ENCODE data around the gene MEI1.

DNA sequence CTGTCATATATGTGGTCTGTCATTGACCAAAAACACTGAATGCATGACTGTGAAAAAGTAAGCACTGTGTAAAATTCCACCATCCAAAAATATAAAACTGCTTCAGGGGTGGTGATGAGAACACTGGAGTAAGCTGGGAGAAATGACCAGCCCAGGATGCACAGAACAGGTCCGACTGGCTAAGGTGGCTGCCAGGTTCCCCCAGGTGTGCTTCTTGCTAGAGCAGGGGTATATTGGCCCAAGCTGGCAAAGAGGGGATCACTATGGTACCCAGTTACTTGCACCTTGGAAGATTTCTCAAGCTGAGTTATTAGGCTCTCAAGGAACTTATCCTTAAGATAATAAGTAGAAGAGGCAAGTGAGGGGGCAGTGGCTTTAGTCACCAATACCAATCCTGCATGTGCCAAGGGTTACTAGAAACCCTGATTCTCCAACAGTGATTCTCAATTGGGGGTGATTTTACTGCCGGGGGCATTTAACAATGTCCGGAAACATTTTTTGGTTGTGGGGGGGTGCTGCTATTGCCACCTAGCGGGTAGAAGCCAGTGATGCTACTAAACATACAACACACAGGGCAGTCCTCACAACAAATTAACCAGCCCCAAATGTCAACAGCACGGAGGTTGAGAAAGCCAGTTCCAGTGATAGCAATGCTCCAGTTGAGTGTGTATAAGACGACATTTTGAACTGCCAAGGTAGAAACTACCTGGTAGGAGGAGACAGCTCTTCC lies 26.4 kb upstream of the MEI1 start:
- TF ChIP-seq MXI1 (IDR thresholded peaks at IDR 0.05; ENCODE audit: borderline replicate concordance, low read depth, low read length) (no peak), CEBPB (IDR thresholded peaks at IDR 0.05; ENCODE audit: low read depth, low read length) (no peak), FOS (IDR thresholded peaks at IDR 0.05; ENCODE audit: low read depth, low read length) (no peak), POLR2A (IDR thresholded peaks at IDR 0.05; ENCODE audit: low read depth, low read length) (no peak), RFX5 (IDR thresholded peaks at IDR 0.05; ENCODE audit: low read depth, low read length) (no peak), SMC3 (IDR thresholded peaks at IDR 0.05; ENCODE audit: low read depth, low read length) (no peak), RCOR1 (IDR thresholded peaks at IDR 0.05; ENCODE audit: insufficient replicate concordance, low read length) (no peak)
- TF ChIP-seq, protein P1, sequence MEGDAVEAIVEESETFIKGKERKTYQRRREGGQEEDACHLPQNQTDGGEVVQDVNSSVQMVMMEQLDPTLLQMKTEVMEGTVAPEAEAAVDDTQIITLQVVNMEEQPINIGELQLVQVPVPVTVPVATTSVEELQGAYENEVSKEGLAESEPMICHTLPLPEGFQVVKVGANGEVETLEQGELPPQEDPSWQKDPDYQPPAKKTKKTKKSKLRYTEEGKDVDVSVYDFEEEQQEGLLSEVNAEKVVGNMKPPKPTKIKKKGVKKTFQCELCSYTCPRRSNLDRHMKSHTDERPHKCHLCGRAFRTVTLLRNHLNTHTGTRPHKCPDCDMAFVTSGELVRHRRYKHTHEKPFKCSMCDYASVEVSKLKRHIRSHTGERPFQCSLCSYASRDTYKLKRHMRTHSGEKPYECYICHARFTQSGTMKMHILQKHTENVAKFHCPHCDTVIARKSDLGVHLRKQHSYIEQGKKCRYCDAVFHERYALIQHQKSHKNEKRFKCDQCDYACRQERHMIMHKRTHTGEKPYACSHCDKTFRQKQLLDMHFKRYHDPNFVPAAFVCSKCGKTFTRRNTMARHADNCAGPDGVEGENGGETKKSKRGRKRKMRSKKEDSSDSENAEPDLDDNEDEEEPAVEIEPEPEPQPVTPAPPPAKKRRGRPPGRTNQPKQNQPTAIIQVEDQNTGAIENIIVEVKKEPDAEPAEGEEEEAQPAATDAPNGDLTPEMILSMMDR (conservative IDR thresholded peaks at IDR 0.05; ENCODE audit: low read depth, low read length), result 0 out of 2 replicates have a peak, but pooled peaks have one; percentile 7
- TF ChIP-seq, protein P2, sequence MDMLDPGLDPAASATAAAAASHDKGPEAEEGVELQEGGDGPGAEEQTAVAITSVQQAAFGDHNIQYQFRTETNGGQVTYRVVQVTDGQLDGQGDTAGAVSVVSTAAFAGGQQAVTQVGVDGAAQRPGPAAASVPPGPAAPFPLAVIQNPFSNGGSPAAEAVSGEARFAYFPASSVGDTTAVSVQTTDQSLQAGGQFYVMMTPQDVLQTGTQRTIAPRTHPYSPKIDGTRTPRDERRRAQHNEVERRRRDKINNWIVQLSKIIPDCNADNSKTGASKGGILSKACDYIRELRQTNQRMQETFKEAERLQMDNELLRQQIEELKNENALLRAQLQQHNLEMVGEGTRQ (IDR thresholded peaks at IDR 0.05; ENCODE audit: low read depth, low read length), result no peak
- TF ChIP-seq, protein P3, sequence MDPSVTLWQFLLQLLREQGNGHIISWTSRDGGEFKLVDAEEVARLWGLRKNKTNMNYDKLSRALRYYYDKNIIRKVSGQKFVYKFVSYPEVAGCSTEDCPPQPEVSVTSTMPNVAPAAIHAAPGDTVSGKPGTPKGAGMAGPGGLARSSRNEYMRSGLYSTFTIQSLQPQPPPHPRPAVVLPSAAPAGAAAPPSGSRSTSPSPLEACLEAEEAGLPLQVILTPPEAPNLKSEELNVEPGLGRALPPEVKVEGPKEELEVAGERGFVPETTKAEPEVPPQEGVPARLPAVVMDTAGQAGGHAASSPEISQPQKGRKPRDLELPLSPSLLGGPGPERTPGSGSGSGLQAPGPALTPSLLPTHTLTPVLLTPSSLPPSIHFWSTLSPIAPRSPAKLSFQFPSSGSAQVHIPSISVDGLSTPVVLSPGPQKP (IDR thresholded peaks at IDR 0.05; ENCODE audit: borderline replicate concordance, low read depth, low read length), result no peak
